Stimulated activated CD4-positive, alpha-beta T cell treated with anti-CD3 and anti-CD28 coated beads, Interleukin-12 subunit alpha, Interleukin-12 subunit beta, amount 100 ng/mL, for 4 hours (primary cell): Measurements from ENCODE around the gene AP4B1.

ENCODE experiments used
- DNase-seq: peaks from one replicate; pipeline ENCODE4 v3.0.0-alpha.2; 2020

AP4B1 gene

DNA sequence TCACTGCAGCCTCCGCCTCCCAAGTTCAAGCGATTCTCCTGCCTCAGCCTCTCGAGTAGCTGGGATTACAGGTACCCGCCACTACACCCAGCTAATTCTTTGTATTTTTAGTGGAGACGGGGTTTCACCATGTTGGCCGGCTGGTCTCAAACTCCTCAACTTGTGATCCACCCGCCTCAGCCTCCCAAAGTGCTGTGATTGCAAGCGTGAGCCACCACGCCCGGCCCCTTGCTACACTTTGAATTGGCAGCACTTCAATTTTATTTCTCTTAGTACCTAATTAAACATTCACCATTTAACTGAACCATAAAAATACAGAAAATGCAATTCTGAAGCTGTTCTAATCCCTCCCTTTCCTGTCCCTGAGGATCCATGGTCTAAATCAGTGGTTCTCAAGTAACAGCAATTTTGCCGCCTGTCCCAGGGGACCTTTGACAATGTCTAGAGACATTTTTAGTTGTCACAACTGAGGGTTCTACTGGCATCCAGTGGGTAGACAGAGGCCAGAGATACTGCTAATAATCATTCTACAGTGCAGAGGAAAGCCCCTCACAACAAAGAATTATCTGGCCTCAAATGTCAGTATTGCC, 12.9 kb downstream of the AP4B1 start:
- no peak for DNase-seq

DNA sequence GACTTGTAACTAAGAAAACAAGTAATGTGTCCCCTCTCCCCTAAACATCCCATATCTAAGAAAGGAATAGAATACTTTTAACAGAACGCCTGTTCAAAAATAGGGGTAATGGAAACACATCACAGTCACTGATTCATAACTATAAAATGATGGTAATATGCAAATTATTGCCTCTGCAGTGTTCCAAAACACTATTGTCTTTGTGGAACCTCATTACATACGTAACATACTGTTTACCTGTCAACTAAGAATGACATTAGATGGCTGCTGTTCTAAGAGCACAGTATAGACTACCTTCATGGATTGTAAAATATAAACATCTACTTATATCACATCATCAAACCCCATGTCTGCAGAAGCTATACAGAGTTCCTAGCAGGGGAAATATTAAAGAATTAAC, 13.8 kb downstream of the AP4B1 start:
- no peak for DNase-seq

DNA sequence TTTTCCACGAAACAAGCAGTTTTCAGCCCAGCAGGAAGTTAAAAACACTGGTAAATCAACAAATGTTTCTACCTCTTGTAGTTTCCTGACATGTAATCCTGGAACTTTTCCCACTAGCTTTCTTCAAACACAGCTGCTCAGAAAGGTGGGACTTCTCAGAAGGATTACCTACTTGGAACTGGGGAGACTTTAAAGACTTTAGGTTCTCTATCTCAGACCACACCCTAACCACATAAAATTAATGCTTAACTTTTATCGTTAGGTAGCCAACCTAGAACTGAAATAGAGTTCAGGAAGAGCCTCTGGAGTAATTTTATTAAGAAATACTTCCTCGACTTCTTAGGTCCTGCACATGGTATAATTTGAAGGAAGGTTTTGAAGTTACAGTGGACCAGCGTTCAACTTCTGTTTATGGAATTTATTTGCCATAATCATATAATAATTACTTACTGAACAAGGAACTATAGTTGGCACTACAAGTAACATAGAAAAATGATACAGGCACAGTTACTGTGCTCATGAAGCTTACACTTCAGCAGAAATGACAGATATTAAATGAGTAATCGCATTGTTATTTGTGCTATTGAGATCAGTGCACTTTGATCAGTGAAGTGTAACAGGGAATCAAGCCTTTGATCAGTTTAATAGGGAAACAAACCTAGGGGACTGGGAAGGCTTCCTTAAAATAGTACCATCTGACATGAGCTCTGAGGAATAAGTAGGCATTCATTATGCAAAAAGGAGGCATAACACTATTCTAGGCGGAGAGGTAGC, 17.0 kb downstream of the AP4B1 start, which contains the start of gene BCL2L15:
TSS of gene BCL2L15 (minus strand) at position 180 of the 774 bp plus-strand sequence. CDS start 206 bp downstream, outside the sequence.
- no peak for DNase-seq

- DNase-seq: no peak
Observed at GRCh38 chr1:113886417-113887401, 17.9 kb downstream of the AP4B1 start.

- DNase-seq: no peak
Observed at GRCh38 chr1:113881661-113882060, 22.9 kb downstream of the AP4B1 start.

DNA sequence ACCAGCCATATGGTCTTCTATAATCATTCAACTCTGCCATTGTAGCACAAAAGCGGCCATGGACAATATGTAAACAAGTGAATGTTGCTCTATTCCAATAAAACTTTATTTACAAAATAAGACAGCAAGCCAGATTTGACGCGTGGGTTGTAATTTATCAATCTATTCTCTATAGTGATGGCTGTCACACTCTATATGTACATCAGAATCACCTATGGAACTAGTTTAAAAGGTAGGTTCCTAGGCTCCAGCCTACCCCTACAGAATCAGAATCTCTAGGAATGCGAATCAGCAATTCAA, 24.9 kb downstream of the AP4B1 start:
- no peak for DNase-seq

DNA sequence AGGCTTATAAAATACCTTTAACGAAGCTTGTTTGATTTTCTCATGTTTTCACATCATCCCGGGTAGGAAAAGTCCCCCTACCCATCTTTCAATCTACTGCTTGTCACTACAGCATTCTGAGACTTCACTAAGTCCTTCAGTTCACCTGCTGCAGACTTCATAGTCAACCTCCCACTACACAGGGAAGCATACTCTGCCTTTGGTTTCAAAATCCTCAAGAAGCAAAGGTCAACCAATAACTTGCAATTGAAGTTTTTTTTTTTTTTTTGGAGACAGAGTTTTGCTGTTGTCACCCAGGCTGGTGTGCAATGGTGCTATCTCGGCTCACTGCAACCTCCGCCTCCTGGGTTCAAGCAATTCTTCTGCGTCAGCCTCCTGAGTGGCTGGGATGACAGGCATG, 28.4 kb downstream of the AP4B1 start:
- DNase-seq: no peak

- no peak for DNase-seq
Observed at GRCh38 chr1:113875714-113876113, 28.9 kb downstream of the AP4B1 start.

GRCh38 chr1:113874012-113874879, 30.4 kb downstream of the AP4B1 start:
- DNase-seq: no peak

DNA sequence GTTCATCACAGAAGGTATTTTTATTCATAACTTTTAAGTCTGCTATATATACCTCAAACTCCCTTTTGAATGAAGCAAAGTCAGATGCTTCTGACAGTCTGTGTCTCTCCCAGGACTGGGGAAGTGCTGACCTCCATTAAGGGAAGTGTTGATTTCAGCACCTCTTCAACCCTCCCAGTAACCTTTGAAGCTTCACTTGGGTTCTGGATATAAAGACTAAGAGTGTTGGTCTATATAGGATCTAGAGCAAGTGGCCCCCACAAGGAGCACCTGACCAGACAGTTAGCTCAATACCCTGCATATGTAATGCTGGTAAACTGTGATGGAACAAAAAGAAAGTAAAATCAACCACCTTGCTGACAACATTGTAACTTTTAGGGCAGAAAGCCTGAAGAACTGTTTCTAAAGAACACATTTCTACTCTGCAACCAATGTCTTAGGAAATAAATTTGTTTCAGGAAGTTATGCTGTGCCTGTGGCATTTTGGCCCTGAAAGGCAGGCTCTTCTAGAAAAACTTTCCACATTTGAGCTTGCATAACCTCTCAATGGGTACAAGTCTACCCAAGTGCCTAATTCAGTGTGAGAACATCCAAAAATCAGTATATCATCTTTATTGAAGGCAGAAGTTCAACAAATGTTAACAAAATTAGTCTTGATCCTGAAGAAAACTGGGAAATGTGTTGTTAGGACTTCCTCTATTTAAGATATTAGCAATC, 32.2 kb downstream of the AP4B1 start:
- DNase-seq: no peak

- DNase-seq: peak; percentile 63
Observed at GRCh38 chr1:113871597-113872113, 32.9 kb downstream of the AP4B1 start, which contains the start of gene PTPN22. Gene PTPN22, minus strand, starts transcription at chr1:113871712.

- no peak for DNase-seq
Observed at GRCh38 chr1:113870778-113871177, 33.8 kb downstream of the AP4B1 start.

DNA sequence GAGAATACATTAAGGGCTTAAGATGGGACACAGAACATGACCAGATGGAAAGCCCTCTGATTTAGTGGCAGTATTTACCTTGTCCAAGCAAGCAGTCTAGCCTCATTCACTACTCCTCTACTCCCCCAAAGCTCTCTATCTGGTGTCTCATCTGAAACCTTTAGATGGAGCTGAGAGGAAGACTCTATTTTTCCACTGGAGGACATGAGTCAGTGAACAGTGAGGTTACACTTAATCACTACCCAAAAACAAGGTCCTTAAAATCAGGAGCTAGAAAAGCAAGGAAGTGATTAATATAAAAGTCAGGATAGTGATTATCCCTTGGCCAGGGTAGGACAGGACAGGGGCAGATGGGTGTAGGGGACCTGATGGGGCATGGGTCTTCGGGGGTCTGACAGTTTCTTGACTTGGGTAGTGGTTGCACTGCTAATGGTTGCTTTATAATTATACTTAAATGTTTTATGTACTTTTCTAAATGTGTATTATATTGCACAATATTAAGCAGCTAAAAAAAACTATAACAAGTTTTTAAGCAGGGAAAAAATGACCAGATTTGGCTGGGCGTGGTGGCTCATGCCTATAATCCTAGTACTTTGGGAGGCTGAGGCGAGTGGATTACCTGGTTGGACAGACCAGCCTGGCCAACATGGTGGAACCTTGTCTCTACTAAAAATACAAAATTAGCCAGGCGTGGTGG, 36.1 kb downstream of the AP4B1 start:
- DNase-seq: no peak

DNA sequence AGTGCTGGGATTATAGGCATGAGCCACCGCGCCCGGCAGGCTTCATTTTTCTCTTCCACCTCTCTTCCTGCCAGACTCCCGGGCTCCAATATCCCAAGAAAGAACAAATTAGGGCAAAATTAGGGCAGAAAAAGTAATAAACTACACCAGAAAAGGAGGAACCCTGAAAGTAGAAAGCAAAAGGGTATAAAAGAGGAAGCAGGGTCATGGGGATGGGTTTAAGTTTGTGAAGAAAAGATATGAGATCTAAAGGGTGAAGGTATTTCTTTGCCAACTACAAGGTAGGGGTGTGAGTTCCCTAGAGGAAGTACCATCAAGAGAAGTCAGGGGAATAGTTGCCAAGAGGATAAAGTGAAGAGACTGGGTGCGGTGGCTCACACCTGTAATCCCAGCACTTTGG, 43.0 kb downstream of the AP4B1 start:
- no peak for DNase-seq

DNA sequence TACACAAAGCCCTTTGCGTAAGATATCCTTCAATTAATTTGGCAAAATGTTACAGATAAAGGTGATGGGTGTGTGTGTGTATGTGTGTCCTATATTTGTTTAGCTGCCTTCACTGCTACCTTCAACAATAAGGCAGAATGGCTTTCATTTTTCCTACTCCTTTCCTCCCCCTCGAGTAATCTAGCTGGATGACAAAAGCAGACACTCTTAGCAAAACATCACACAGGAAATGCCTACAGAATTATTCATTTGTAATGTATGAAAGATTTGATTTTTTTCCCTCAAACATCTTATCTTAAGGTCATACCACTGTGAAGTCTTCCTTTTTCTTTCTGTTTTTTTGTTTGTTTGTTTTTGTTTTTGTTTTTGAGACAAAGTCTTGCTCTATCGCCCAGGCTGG, 43.7 kb downstream of the AP4B1 start:
- DNase-seq: no peak

DNA sequence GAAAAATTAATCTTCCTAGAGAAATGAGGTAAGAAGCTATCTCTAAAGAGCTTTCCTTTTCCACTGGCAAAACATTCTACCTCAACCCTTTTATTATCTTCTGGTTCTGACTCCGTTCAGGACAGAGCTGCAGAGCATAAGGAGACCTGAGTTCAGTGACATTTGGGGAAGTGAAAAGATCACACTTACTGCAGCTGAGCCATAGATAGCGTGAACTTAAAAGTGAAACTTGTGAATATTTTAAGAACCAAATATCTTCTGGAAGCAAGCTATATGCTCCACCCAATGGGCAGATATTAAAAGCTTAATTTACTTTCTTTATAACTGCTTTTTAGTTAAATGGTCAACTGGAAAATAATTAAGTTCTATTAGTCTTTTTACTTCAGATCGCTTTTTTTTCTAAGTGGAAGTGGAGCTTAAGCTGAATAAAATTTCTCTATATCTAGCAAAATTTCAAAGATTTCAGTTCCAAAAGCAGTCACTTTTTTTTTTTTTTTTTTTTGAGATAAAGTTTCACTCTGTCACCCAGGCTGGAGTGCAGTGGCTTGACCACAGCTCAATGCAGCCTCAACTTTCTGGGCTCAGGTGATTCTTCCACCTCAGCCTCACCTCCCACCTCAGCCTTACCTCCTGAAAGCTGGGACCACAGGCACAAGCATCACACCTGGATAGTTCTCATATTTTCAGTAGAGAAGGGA, 45.0 kb downstream of the AP4B1 start:
- no peak for DNase-seq

DNA sequence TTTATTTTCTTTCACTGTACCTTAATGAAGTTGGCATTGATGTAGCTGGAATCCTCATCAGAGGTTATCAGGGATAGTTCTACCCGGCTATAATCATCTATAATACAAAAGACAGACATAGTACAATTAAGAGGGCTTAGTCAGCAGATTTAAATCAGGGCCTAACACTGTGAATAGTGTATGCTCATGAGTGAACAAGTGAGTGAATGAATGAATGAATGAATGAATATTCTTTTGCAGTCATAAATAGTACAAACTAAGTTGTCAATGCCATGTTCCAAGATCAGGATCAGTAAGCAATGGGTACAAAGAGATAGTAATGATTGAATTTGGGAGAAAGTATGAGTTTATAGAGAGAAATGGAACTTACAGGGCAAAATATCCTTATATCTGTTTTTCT, 45.6 kb downstream of the AP4B1 start:
- DNase-seq: no peak

- no peak for DNase-seq
Observed at GRCh38 chr1:113858418-113858817, 46.2 kb downstream of the AP4B1 start.

DNA sequence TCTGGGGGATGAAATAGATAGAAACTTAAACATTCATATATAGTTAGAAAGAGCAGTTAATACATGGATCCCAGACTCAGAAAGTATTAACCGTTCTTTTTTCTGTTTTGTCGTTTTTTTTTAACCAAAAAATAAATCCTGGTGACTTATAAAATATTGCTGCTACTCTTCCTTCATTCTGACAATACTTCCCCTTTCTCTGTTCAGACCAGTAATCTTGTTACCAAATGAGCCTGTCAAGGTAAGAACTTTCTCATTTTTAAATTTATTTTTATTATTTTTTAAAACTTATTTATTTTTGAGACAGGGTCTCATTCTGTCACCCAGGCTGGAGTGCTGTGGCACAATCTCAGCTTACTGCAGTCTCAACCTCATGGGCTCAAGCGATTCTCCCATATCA, 46.8 kb downstream of the AP4B1 start:
- DNase-seq: no peak

DNA sequence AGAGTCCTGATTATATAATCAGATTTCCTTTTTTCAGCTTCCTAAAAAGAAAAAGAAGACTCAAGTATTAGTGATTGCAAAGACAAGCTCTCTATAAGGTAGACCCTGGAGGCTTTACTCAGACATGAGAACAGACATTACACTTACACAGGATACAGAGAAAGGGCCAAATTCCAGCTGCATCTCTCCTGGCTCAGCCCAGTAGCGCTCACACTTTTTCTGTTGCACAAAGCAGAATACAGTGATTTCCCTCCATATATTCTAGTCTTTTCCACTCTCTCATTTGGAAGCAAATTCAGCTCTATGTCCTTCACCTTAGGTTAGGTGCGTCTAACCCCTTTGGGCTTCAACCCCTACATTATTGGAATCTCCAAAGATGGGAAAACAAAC, 48.2 kb downstream of the AP4B1 start:
- no peak for DNase-seq
